ENCODE data around the gene CMTM1. TPM values are rescaled to one million over a fixed set of nuclear protein-coding genes. Genes with fewer than 3 reads are reported as not detected.

CMTM1 gene
- total RNA-seq, 1 donor from 2014 or later = 8.4 TPM

DNA sequence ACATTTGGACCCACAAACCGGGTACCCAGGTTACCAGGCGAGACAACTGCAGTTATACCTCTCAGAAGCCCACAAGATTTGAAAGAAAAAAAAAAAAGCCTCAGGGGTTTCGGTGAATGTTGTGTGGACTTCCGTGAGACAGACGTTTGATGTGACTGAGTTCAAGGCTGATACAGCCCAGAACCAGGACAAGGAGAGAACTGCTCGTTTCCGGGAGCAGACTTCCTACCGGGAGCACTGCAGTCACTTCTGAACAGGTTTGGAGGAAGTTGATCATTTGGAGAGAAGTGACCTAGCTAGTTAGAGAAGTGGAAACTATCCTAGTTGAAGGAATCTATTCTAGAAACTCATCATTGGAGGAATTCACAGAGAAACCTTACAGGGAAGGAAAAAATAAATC, 13.0 kb upstream of the CMTM1 start:
- peak overlapping the region; percentile 64 for H3K27ac Mint-ChIP-seq
- H3K4me1 Mint-ChIP-seq (ENCODE audit: unreplicated experiment) = peaks cover 55% of the 10 kb centered on the region
- peak overlapping the region; percentile 94 for H3K4me3 Mint-ChIP-seq

GRCh38 chr16:66554021-66554420, 12.2 kb upstream of the CMTM1 start:
- no peak overlapping the region for H3K4me3 Mint-ChIP-seq
- peaks cover 25% of the 10 kb centered on the region for H3K36me3 Mint-ChIP-seq
- H3K9me3 Mint-ChIP-seq = peaks cover 4% of the 10 kb centered on the region

More for the DNA sequence above, 13.0 kb upstream of the CMTM1 start:
- no peaks in the 10 kb centered on the region for H3K27me3 Mint-ChIP-seq
- H3K36me3 Mint-ChIP-seq = peaks cover 25% of the 10 kb centered on the region
- TF ChIP-seq, protein P1, sequence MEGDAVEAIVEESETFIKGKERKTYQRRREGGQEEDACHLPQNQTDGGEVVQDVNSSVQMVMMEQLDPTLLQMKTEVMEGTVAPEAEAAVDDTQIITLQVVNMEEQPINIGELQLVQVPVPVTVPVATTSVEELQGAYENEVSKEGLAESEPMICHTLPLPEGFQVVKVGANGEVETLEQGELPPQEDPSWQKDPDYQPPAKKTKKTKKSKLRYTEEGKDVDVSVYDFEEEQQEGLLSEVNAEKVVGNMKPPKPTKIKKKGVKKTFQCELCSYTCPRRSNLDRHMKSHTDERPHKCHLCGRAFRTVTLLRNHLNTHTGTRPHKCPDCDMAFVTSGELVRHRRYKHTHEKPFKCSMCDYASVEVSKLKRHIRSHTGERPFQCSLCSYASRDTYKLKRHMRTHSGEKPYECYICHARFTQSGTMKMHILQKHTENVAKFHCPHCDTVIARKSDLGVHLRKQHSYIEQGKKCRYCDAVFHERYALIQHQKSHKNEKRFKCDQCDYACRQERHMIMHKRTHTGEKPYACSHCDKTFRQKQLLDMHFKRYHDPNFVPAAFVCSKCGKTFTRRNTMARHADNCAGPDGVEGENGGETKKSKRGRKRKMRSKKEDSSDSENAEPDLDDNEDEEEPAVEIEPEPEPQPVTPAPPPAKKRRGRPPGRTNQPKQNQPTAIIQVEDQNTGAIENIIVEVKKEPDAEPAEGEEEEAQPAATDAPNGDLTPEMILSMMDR (conservative IDR thresholded peaks at IDR 0.05) = no peak
- no peak for DNase-seq (ENCODE audit: extremely low spot score, unreplicated experiment)
- H3K9me3 Mint-ChIP-seq = peaks cover 4% of the 10 kb centered on the region

GRCh38 chr16:66554495-66554894, 11.7 kb upstream of the CMTM1 start:
- TF ChIP-seq, protein P1 (conservative IDR thresholded peaks at IDR 0.05) = no peak
- peaks cover 25% of the 10 kb centered on the region for H3K36me3 Mint-ChIP-seq
- no peak for DNase-seq (ENCODE audit: extremely low spot score, unreplicated experiment)
- H3K9me3 Mint-ChIP-seq = peaks cover 4% of the 10 kb centered on the region
- H3K27ac Mint-ChIP-seq = no peak overlapping the region
- H3K4me3 Mint-ChIP-seq = peak overlapping the region; percentile 12
- no peaks in the 10 kb centered on the region for H3K27me3 Mint-ChIP-seq
- H3K4me1 Mint-ChIP-seq (ENCODE audit: unreplicated experiment) = peaks cover 45% of the 10 kb centered on the region

More at GRCh38 chr16:66554021-66554420, 12.2 kb upstream of the CMTM1 start:
- Mint-ChIP-seq H3K4me1 (ENCODE audit: unreplicated experiment) (peaks cover 47% of the 10 kb centered on the region), H3K27ac (no peak overlapping the region), H3K27me3 (no peaks in the 10 kb centered on the region)
- DNase-seq (ENCODE audit: extremely low spot score, unreplicated experiment) = no peak
- TF ChIP-seq, protein P1 (conservative IDR thresholded peaks at IDR 0.05) = no peak

- peaks cover 12% of the 10 kb centered on the region for H3K4me1 Mint-ChIP-seq (ENCODE audit: unreplicated experiment)
- peaks cover 16% of the 10 kb centered on the region for H3K36me3 Mint-ChIP-seq
- no peaks in the 10 kb centered on the region for H3K27me3 Mint-ChIP-seq
- H3K27ac Mint-ChIP-seq = no peak overlapping the region
- H3K9me3 Mint-ChIP-seq = no peaks in the 10 kb centered on the region
- H3K4me3 Mint-ChIP-seq = no peak overlapping the region
- TF ChIP-seq, protein P1 (conservative IDR thresholded peaks at IDR 0.05) = no peak
- no peak for DNase-seq (ENCODE audit: extremely low spot score, unreplicated experiment)
Observed at GRCh38 chr16:66560107-66560506, 6.1 kb upstream of the CMTM1 start.

- TF ChIP-seq, protein P1 (conservative IDR thresholded peaks at IDR 0.05) = no peak
- peaks cover 5% of the 10 kb centered on the region for H3K4me1 Mint-ChIP-seq (ENCODE audit: unreplicated experiment)
- no peak for DNase-seq (ENCODE audit: extremely low spot score, unreplicated experiment)
- no peaks in the 10 kb centered on the region for H3K9me3 Mint-ChIP-seq
- H3K4me3 Mint-ChIP-seq = no peak overlapping the region
- H3K27me3 Mint-ChIP-seq = no peaks in the 10 kb centered on the region
- H3K27ac Mint-ChIP-seq = no peak overlapping the region
- H3K36me3 Mint-ChIP-seq = peaks cover 20% of the 10 kb centered on the region
Observed at GRCh38 chr16:66561381-66562080, 4.7 kb upstream of the CMTM1 start.
